Lung (tissue), 12 donors: ENCODE data around the gene FMN1. TPM values are rescaled to one million over a fixed set of nuclear protein-coding genes. Genes with fewer than 3 reads are reported as not detected.
A peak's percentile ranks its signal among the peaks of the same experiment; 100 is the strongest.

Experiments
- ATAC-seq: fragments of 200-7000 bp; cut with Tn5 transposase; one replicate; pipeline ENCODE4 v1.9.1; 2020; ENCODE audit warnings: moderate number of reproducible peaks; ENCODE audit not compliant: insufficient read depth, low FRiP score
- DNase-seq, 3 donors: peaks; one replicate each; pipeline ENCODE4 v3.0.0-alpha.2; 2013 to 2017
- H3K27ac ChIP-seq, 2 donors: one replicate each; pipeline ENCODE4 v1.5.1; 2013; ENCODE audit warnings: mild to moderate bottlenecking in 2 of 2, moderate library complexity in 2 of 2, control low read depth in 1 of 2, inconsistent platforms in 1 of 2, low read depth in 1 of 2, low read length in 1 of 2
- H3K27me3 ChIP-seq, 3 donors: one replicate each; pipeline ENCODE4 v1.5.1; 2013; ENCODE audit warnings: low read length in 2 of 3; ENCODE audit not compliant: control insufficient read depth in 3 of 3, insufficient read depth in 3 of 3
- H3K36me3 ChIP-seq, 4 donors: one replicate each; pipeline ENCODE4 v1.5.1; 2013; ENCODE audit warnings: low read length in 4 of 4, mild to moderate bottlenecking in 1 of 4, moderate library complexity in 1 of 4; ENCODE audit not compliant: control insufficient read depth in 4 of 4, insufficient read depth in 4 of 4
- H3K4me1 ChIP-seq, 5 donors: one replicate each; pipeline ENCODE4 v1.5.1; 2013; ENCODE audit warnings: low read length in 5 of 5, mild to moderate bottlenecking in 2 of 5, moderate library complexity in 1 of 5; ENCODE audit not compliant: control insufficient read depth in 5 of 5, insufficient read depth in 5 of 5
- H3K4me3 ChIP-seq: one replicate; pipeline ENCODE4 v1.5.1; 2013; ENCODE audit warnings: mild to moderate bottlenecking, control low read depth, moderate library complexity
- H3K9ac ChIP-seq, 2 donors: one replicate each; pipeline ENCODE4 v1.5.1; 2013; ENCODE audit warnings: low read length in 2 of 2, control low read depth in 1 of 2; ENCODE audit not compliant: insufficient read depth in 1 of 2
- H3K9me3 ChIP-seq, 4 donors: one replicate each; pipeline ENCODE4 v1.5.1; 2013; ENCODE audit warnings: low read length in 3 of 4, mild to moderate bottlenecking in 1 of 4, moderate library complexity in 1 of 4; ENCODE audit not compliant: control insufficient read depth in 4 of 4, insufficient read depth in 3 of 4
- WGBS, 2 donors: extraction: QIAGEN DNeasy Blood & Tissue Kit; methylation state at CpG; one replicate each; pipeline ENCODE4 v1.1.7; 2013; 5-methylcytosine and 5-hydroxymethylcytosine counted together
- polyA plus RNA-seq, 2 donors: library from polyadenylated mRNA; stranded (reverse); fragments of 200-250 nt; gene quantifications; one replicate each; pipeline ENCODE4 v1.2.1, GENCODE V29; 2013
- total RNA-seq, 2 donors: library from RNA; depleted of rRNA in 1 of 2; stranded (reverse); fragments of >200 nt in 1 of 2; gene quantifications; one replicate each; pipeline ENCODE4 v1.2.1, GENCODE V29; 2014 to 2021
- TF ChIP-seq, protein P1 (sequence below): IDR thresholded peaks from 2 replicates; pipeline ENCODE4 v1.5.1; 2012; ENCODE audit warnings: mild to moderate bottlenecking; ENCODE audit errors: control extremely low read depth, extremely low read depth
- donor health status: control.
- donor health status: control.
- donor health status: Bipolar disorder and iron deficiency.
- donor health status: healthy.
- donor health status: DM: yes; HTN: yes; CAD: no.

Gene FMN1
- total and polyA plus RNA-seq, 4 donors: 4.6 to 45.2 (median 15.7) TPM

DNA sequence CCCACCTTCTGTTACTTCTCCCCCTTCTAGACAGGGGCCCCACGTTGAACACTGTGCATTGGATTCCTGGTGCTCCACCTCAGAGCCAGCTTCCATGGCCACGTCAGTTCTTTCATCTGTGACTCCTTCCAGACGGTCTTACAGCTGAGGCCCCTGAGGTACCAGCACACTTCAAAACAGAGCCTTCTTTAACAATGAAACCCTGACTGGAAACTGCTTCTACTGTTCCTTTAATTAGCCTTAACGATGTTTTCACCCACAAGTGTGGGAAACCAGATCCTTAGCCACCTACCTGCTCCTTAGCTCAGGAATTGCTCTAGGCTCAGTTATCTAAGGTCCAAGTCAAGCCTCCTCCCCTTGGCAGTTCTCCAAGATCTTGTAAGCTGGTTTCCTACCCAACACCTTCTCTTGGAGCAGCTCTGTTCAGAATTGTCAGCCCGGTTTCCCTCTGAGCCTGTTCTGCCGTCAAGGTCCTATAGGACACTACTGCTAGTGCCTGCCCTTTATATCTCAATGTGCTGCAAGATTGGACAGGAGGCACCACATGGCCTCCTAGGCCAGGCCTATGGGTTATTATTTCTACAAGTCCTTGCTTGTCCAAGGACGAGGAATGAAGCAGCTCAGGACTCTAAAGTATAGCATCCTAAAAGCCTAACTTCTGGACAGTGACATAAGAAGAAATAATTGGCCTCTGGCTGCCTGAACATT is 80.7 kb downstream of the FMN1 start:
- DNase-seq (peak in 2 of 3 donors; percentile 14 to 39), ATAC-seq (no peak)
- Histone ChIP-seq H3K9me3 (no peaks in the 10 kb centered on the region), H3K4me3 (no peak overlapping the region), H3K4me1 (peaks cover 0 to 14% (median 0%) of the 10 kb centered on the region in 5 donors), H3K27ac (peak overlapping the region in 1 of 2 donors; percentile 0), H3K36me3 (no peaks in the 10 kb centered on the region), H3K9ac (no peak overlapping the region), H3K27me3 (no peaks in the 10 kb centered on the region)
- WGBS, 2 donors: 75 to 85% methylated on average over 7 of the region's 7 CpGs
- TF ChIP-seq, protein P1, sequence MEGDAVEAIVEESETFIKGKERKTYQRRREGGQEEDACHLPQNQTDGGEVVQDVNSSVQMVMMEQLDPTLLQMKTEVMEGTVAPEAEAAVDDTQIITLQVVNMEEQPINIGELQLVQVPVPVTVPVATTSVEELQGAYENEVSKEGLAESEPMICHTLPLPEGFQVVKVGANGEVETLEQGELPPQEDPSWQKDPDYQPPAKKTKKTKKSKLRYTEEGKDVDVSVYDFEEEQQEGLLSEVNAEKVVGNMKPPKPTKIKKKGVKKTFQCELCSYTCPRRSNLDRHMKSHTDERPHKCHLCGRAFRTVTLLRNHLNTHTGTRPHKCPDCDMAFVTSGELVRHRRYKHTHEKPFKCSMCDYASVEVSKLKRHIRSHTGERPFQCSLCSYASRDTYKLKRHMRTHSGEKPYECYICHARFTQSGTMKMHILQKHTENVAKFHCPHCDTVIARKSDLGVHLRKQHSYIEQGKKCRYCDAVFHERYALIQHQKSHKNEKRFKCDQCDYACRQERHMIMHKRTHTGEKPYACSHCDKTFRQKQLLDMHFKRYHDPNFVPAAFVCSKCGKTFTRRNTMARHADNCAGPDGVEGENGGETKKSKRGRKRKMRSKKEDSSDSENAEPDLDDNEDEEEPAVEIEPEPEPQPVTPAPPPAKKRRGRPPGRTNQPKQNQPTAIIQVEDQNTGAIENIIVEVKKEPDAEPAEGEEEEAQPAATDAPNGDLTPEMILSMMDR: no peak

DNA sequence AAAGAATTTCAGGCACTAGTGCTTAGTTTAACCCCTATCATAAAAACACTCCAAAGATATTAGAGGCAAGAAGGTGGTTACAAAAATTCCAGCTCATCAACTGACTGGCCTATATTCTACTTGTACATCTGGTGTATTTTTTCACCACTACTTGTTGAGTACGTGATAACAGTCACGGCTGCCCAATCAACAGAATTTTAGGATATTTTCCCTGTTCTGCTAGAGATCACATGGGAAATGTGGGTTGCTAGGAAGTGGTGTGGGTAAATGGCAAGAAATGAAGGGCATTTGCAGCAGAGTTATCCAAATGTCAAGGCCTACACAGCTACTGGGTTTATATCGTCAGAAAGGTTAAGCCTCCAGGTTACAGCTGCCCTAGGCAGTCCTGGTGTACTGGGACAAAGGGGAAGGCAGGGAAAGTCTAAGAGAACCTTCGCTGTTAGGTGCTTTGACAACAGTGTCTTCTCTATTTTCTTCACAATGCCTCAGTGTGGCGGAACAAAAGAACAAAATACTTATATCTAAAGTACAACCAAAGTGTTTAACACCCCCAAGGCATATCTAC is 81.9 kb downstream of the FMN1 start:
- no peaks in the 10 kb centered on the region for H3K36me3 ChIP-seq
- DNase-seq (no peak), ATAC-seq (no peak)
- no peak overlapping the region for H3K4me3 ChIP-seq
- 85 to 92% methylated on average over 5 of the region's 5 CpGs for WGBS, 2 donors
- no peaks in the 10 kb centered on the region for H3K9me3 ChIP-seq
- H3K4me1 ChIP-seq: peaks cover 0 to 14% (median 0%) of the 10 kb centered on the region in 5 donors
- no peak overlapping the region for H3K9ac ChIP-seq
- TF ChIP-seq, protein P1: no peak
- H3K27me3 ChIP-seq: no peaks in the 10 kb centered on the region
- no peak overlapping the region for H3K27ac ChIP-seq

DNA sequence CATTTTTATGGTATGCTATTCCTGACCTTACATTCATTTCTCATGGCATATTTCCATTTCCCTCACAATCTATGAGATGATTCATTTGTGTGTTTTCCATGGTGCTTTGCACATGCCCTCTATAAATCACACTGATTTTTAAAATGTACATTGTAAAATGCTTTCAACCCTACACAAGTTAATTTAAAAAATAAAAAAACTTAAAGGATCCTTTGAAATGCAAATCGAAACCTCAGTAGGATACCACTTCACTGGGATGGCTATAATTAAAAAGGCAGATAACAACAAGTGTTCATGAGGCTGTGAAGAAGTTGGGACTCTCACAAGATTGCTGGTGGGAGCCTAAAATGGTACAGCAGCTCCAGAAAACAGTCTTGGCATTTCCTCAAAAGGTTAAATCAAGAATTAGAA is 83.5 kb downstream of the FMN1 start:
- Histone ChIP-seq H3K36me3 (no peaks in the 10 kb centered on the region), H3K4me1 (peaks cover 0 to 14% (median 0%) of the 10 kb centered on the region in 5 donors), H3K27ac (no peak overlapping the region), H3K4me3 (no peak overlapping the region), H3K9me3 (no peaks in the 10 kb centered on the region), H3K27me3 (no peaks in the 10 kb centered on the region), H3K9ac (no peak overlapping the region)
- 62 to 78% methylated on average over 1 of the region's 1 CpG for WGBS, 2 donors
- DNase-seq (no peak), ATAC-seq (no peak)
- TF ChIP-seq, protein P1: no peak
